SK-N-SH (cell line): Measurements from ENCODE around the gene STX1A. TPM values are rescaled to one million over a fixed set of nuclear protein-coding genes. Genes with fewer than 3 reads are reported as not detected.

Experiments used
- CTCF ChIA-PET: fragments of 300-600, 350-600 bp; formaldehyde crosslinking; extraction: SDS; loops from one replicate; lab custom pipeline; 2021; lab: Yijun Ruan, JAX
- POLR2A ChIA-PET: fragments of 350-600 bp; sonication (Branson Sonifier 250); formaldehyde crosslinking; extraction: SDS; loops from one replicate; lab custom pipeline; 2020; ENCODE audit warnings: antibody characterized with exemption, inconsistent platforms; lab: Yijun Ruan, JAX
- DNase-seq: peaks from one replicate; pipeline ENCODE4 v3.0.0; 2012
- H2AFZ ChIP-seq: fragments of 200-600 bp; sonication (generic); 2 replicates; pipeline ENCODE4 v1.8.1; 2016; ENCODE audit warnings: antibody characterized with exemption, mild to moderate bottlenecking, low read depth
- H3F3A ChIP-seq: fragments of 200-600 bp; sonication (generic); replicated peaks from 2 replicates; pipeline ENCODE3; 2016; ENCODE audit warnings: antibody characterized with exemption, mild to moderate bottlenecking; ENCODE audit not compliant: insufficient read depth
- H3K27ac ChIP-seq, 2 experiments: fragments of 200-500 bp in 1 of 2; fragments of 200-600 bp in 1 of 2; sonication (Bioruptor generic) in 1 of 2; sonication (generic), shearing (Covaris generic) in 1 of 2; 2 replicates each; pipeline versions ENCODE4 v1.5.1 to v1.6.1; 2014 to 2016; ENCODE audit warnings: low read depth in 2 of 2, inconsistent platforms in 1 of 2, low read length in 1 of 2, mild to moderate bottlenecking in 1 of 2, mixed read lengths in 1 of 2
- H3K27me3 ChIP-seq: fragments of 200-600 bp; sonication (generic), shearing (Covaris generic); 2 replicates; pipeline ENCODE4 v1.6.1; 2016; ENCODE audit warnings: mixed run types; ENCODE audit not compliant: insufficient read depth
- H3K36me3 ChIP-seq, 2 experiments: fragments of 200-500 bp in 1 of 2; fragments of 200-600 bp in 1 of 2; sonication (Bioruptor generic) in 1 of 2; sonication (generic) in 1 of 2; replicated peaks in 1 of 2; 2 replicates each; pipeline versions ENCODE3 to v1.5.1; 2014 to 2016; ENCODE audit warnings: low read length in 1 of 2, mild to moderate bottlenecking in 1 of 2; ENCODE audit not compliant: insufficient read depth in 2 of 2, control insufficient read depth in 1 of 2
- H3K4me1 ChIP-seq, 2 experiments: fragments of 200-500 bp in 1 of 2; fragments of 200-600 bp in 1 of 2; sonication (Bioruptor generic) in 1 of 2; sonication (generic), shearing (Covaris generic) in 1 of 2; 2 replicates each; pipeline versions ENCODE4 v1.5.1 to v1.6.1; 2014 to 2016; ENCODE audit warnings: low read depth in 1 of 2, low read length in 1 of 2, mixed run types in 1 of 2; ENCODE audit not compliant: insufficient read depth in 2 of 2, control insufficient read depth in 1 of 2
- H3K4me2 ChIP-seq: fragments of 200-600 bp; sonication (generic), shearing (Covaris generic); 2 replicates; pipeline ENCODE4 v1.6.1; 2017; ENCODE audit warnings: mixed run types
- H3K4me3 ChIP-seq, 2 experiments: fragments of 200-500 bp in 1 of 2; fragments of 200-600 bp in 1 of 2; sonication (Bioruptor generic) in 1 of 2; sonication (generic), shearing (Covaris generic) in 1 of 2; 2 replicates each; pipeline versions ENCODE4 v1.5.1 to v1.8.1; 2014 to 2016; ENCODE audit warnings: low read depth in 2 of 2, inconsistent platforms in 1 of 2, low read length in 1 of 2, mild to moderate bottlenecking in 1 of 2, mixed read lengths in 1 of 2, moderate library complexity in 1 of 2
- H3K79me2 ChIP-seq: fragments of 200-600 bp; sonication (generic); 2 replicates; pipeline ENCODE4 v1.8.1; 2017; ENCODE audit warnings: mild to moderate bottlenecking; ENCODE audit not compliant: insufficient read depth
- H3K9ac ChIP-seq: fragments of 200-600 bp; sonication (generic); 2 replicates; pipeline ENCODE4 v1.6.1; 2017; ENCODE audit warnings: mixed run types
- H3K9me2 ChIP-seq: fragments of 200-600 bp; sonication (generic); 2 replicates; pipeline ENCODE4 v1.6.1; 2017; ENCODE audit warnings: mixed run types
- H3K9me3 ChIP-seq: fragments of 200-600 bp; sonication (generic); 2 replicates; pipeline ENCODE4 v1.6.1; 2017; ENCODE audit warnings: mixed run types, mild to moderate bottlenecking, moderate library complexity
- H4K20me1 ChIP-seq: fragments of 200-600 bp; sonication (generic); 2 replicates; pipeline ENCODE4 v1.6.1; 2017; ENCODE audit warnings: mild to moderate bottlenecking, mixed run types; ENCODE audit not compliant: insufficient read depth
- EP300 ChIP-seq, 2 experiments: IDR thresholded peaks; 2 replicates each; pipeline versions ENCODE4 v1.4.0 to v1.6.1; 2012; ENCODE audit warnings: borderline replicate concordance in 1 of 2, low read depth in 1 of 2, low read length in 1 of 2
- FOSL2 ChIP-seq: IDR thresholded peaks from 2 replicates; pipeline ENCODE4 v1.4.0; 2012; ENCODE audit warnings: low read depth, mild to moderate bottlenecking, moderate library complexity, borderline replicate concordance
- GATA2 ChIP-seq: sonication (generic); formaldehyde crosslinking; IDR thresholded peaks from 2 replicates; pipeline ENCODE4 v1.5.0; 2020; ENCODE audit warnings: mild to moderate bottlenecking, missing genetic modification reagents
- IRF3 ChIP-seq: fragments of 150-350 bp; IDR thresholded peaks from 2 replicates; pipeline ENCODE4 v1.6.1; 2016; ENCODE audit warnings: mild to moderate bottlenecking, low read depth, low read length
- JUND ChIP-seq: IDR thresholded peaks from 2 replicates; pipeline ENCODE4 v1.4.0; 2012
- NFIC ChIP-seq: IDR thresholded peaks from 2 replicates; pipeline ENCODE4 v1.4.0; 2012; ENCODE audit warnings: borderline replicate concordance
- RFX5 ChIP-seq: IDR thresholded peaks from 2 replicates; pipeline ENCODE4 v1.6.1; 2012; ENCODE audit warnings: mild to moderate bottlenecking, improper control_type of control experiment, low read length
- TCF12 ChIP-seq: IDR thresholded peaks from 2 replicates; pipeline ENCODE4 v1.4.0; 2012
- WGBS: methylation state at CpG from one replicate; pipeline ENCODE4 v1.1.6; 2017; ENCODE audit warnings: low lambda C conversion rate; 5-methylcytosine and 5-hydroxymethylcytosine counted together
- polyA plus RNA-seq, 3 experiments: library from polyadenylated mRNA; depleted of rRNA; stranded (reverse); fragments of >200 nt; gene quantifications; 2 replicates each; pipeline ENCODE4 v1.2.3, GENCODE V29; 2012
- TF ChIP-seq, protein P1 (sequence below): fragments of 200-600 bp; sonication (generic); IDR thresholded peaks from 2 replicates; pipeline ENCODE4 v1.6.1; 2017; ENCODE audit warnings: antibody characterized with exemption, mild to moderate bottlenecking, moderate library complexity
- TF ChIP-seq, protein P2 (sequence below): IDR thresholded peaks from 2 replicates; pipeline ENCODE4 v1.4.0; 2012; ENCODE audit warnings: low read depth
- TF ChIP-seq, protein P3 (sequence below): IDR thresholded peaks from 2 replicates; pipeline ENCODE4; 2012

Gene STX1A
- polyA plus RNA-seq, 1 of the 3 experiments (the other 2 are of a cell fraction): 91.1 TPM

GRCh38 chr7:73707045-73707631 is 12.3 kb downstream of the STX1A start (continued):
- TF ChIP-seq, protein P1, sequence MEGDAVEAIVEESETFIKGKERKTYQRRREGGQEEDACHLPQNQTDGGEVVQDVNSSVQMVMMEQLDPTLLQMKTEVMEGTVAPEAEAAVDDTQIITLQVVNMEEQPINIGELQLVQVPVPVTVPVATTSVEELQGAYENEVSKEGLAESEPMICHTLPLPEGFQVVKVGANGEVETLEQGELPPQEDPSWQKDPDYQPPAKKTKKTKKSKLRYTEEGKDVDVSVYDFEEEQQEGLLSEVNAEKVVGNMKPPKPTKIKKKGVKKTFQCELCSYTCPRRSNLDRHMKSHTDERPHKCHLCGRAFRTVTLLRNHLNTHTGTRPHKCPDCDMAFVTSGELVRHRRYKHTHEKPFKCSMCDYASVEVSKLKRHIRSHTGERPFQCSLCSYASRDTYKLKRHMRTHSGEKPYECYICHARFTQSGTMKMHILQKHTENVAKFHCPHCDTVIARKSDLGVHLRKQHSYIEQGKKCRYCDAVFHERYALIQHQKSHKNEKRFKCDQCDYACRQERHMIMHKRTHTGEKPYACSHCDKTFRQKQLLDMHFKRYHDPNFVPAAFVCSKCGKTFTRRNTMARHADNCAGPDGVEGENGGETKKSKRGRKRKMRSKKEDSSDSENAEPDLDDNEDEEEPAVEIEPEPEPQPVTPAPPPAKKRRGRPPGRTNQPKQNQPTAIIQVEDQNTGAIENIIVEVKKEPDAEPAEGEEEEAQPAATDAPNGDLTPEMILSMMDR: no peak
- no peak for TF ChIP-seq RFX5
- TF ChIP-seq, protein P2, sequence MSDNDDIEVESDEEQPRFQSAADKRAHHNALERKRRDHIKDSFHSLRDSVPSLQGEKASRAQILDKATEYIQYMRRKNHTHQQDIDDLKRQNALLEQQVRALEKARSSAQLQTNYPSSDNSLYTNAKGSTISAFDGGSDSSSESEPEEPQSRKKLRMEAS: peak; percentile 43; the same call in 1 of the 2 replicates

DNA sequence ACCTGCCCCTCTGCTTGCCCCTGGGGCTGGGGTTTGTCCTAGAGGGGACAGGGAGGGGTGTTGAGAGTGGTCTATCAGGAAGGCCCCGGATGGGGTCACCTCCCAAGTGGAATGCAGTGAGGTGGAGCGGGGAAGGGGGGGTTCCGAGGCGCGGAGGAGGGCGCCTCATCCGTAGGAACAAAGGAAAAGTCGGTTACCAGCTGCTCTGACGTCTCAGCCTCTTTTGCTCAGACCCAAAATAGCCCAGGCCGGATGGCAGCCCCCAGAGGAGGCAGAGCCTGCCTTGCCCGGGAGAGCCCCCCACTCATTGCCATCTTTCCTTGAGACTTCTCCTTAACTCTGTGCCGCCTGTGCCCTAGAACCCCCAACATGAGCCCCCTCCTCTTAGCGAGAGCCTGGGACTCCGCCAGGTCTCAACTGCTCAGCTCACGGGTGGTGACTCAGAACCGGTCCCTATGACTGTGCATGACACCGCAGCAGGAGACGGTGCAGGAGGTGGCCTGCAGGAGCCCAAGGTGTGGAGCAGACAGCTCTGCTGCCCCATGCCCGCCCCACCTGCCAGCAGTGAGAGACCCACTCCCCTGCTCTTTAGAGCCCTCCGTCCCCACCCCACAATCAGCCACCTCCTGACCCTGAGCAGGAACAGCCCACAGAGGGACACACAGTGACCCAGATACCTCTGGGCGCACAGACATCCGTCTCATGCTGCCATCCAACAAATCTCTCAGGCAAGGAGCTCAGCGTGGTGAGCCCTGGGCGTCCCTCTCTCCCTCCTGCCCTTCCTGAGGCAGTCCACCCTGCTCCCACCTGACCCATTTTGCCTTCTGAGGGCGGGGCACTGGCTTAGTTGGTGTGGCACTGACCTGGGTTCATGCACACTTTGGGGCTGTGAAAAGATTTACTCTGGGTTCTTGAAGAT is 13.1 kb downstream of the STX1A start:
- peaks cover 52% of the 10 kb centered on the region for H4K20me1 ChIP-seq
- H3K79me2 ChIP-seq: peaks cover 63% of the 10 kb centered on the region
- ChIA-PET POLR2A (no interaction called here), CTCF (interaction anchor here (0.8 to 4.5 kb wide), 10 partner anchors 9 to 364 kb away, joined by 3 to 27 read pairs (median 3); partner anchors contain the start of gene VPS37D)
- H3K27ac ChIP-seq: peak overlapping the region in 1 of 2 experiments; percentile 72; a peak in 2 of 4 replicates
- peaks cover 27 to 33% of the 10 kb centered on the region in 2 experiments for H3K36me3 ChIP-seq
- H3K4me3 ChIP-seq: no peak overlapping the region
- no peaks in the 10 kb centered on the region for H3K27me3 ChIP-seq
- TF ChIP-seq NFIC (peak; percentile 53; the same call in 1 of the 2 replicates), IRF3 (no peak), FOSL2 (peak; percentile 89), EP300 (IDR thresholded peaks at IDR 0.05; ENCODE audit: borderline replicate concordance in 1 of 2, low read depth in 1 of 2, low read length in 1 of 2) (peak in 1 of 2 experiments; percentile 44; a peak in 1 of 4 replicates), TCF12 (peak; percentile 62; the same call in 1 of the 2 replicates), JUND (peak; percentile 59; the same call in 1 of the 2 replicates), GATA2 (CRISPR knock-in tag) (no peak)
- TF ChIP-seq, protein P3, sequence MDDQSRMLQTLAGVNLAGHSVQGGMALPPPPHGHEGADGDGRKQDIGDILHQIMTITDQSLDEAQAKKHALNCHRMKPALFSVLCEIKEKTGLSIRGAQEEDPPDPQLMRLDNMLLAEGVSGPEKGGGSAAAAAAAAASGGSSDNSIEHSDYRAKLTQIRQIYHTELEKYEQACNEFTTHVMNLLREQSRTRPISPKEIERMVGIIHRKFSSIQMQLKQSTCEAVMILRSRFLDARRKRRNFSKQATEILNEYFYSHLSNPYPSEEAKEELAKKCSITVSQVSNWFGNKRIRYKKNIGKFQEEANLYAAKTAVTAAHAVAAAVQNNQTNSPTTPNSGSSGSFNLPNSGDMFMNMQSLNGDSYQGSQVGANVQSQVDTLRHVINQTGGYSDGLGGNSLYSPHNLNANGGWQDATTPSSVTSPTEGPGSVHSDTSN: 0 out of 2 replicates have a peak, but pooled peaks have one; percentile 15
- H2AFZ ChIP-seq: no peak overlapping the region
- H3K9ac ChIP-seq: peak overlapping the region; percentile 29; the same call in 1 of the 2 replicates
- no peaks in the 10 kb centered on the region for H3K9me3 ChIP-seq
- H3F3A ChIP-seq: peaks cover 62% of the 10 kb centered on the region
- no peaks in the 10 kb centered on the region for H3K9me2 ChIP-seq
- WGBS: 62% methylated on average over 24 of the region's 25 CpGs
- H3K4me1 ChIP-seq: peaks cover 0 to 43% of the 10 kb centered on the region in 2 experiments; a peak in 3 of 4 replicates
- peak; percentile 40 for DNase-seq
- H3K4me2 ChIP-seq: peak overlapping the region; percentile 56
